ACC112 (cell line): Measurements from ENCODE around the gene BAIAP2.
A peak's percentile ranks its signal among the peaks of the same experiment; 100 is the strongest.

Experiments used
- H2AFZ ChIP-seq: fragments of 200-600 bp; sonication (generic); one replicate; pipeline ENCODE4 v1.6.0; 2017; ENCODE audit warnings: antibody characterized with exemption, low read length; ENCODE audit not compliant: unreplicated experiment
- H3K27ac ChIP-seq: fragments of 200-600 bp; sonication (generic); 2 replicates; pipeline ENCODE4 v1.5.1; 2014; ENCODE audit warnings: low read depth, mild to moderate bottlenecking, antibody characterized with exemption, low read length, moderate library complexity
- H3K27me3 ChIP-seq: fragments of 200-600 bp; sonication (generic); 2 replicates; pipeline ENCODE4 v1.6.1; 2014; ENCODE audit warnings: mild to moderate bottlenecking, antibody characterized with exemption, low read length, moderate library complexity, mixed read lengths; ENCODE audit not compliant: insufficient read depth
- H3K36me3 ChIP-seq: fragments of 200-600 bp; sonication (generic); 2 replicates; pipeline ENCODE4 v1.6.1; 2016; ENCODE audit warnings: mild to moderate bottlenecking, antibody characterized with exemption, low read length, moderate library complexity, mixed read lengths; ENCODE audit not compliant: insufficient read depth
- H3K4me1 ChIP-seq: fragments of 200-600 bp; sonication (generic); one replicate; pipeline ENCODE4 v1.6.1; 2016; ENCODE audit warnings: low read length, mixed read lengths; ENCODE audit not compliant: insufficient read depth, unreplicated experiment, control insufficient read depth
- H3K4me3 ChIP-seq: fragments of 200-600 bp; sonication (generic); 2 replicates; pipeline ENCODE4 v1.5.1; 2014; ENCODE audit warnings: mild to moderate bottlenecking, low read depth, low read length
- H3K79me2 ChIP-seq: fragments of 200-600 bp; sonication (generic); one replicate; pipeline ENCODE4 v1.6.0; 2016; ENCODE audit warnings: low read length; ENCODE audit not compliant: control insufficient read depth, unreplicated experiment, insufficient read depth

BAIAP2 gene

GRCh38 chr17:81057777-81058176 lies 22.8 kb downstream of the BAIAP2 start:
- no peak overlapping the region for H2AFZ ChIP-seq
- H3K79me2 ChIP-seq, result no peaks in the 10 kb centered on the region
- no peak overlapping the region for H3K4me3 ChIP-seq
- no peaks in the 10 kb centered on the region for H3K36me3 ChIP-seq
- peaks cover 10% of the 10 kb centered on the region for H3K4me1 ChIP-seq
- H3K27me3 ChIP-seq, result no peaks in the 10 kb centered on the region
- peak overlapping the region; percentile 46; the same call in 1 of the 2 replicates for H3K27ac ChIP-seq

GRCh38 chr17:81058263-81058871 lies 23.4 kb downstream of the BAIAP2 start:
- Histone ChIP-seq H3K4me1 (peaks cover 10% of the 10 kb centered on the region), H3K36me3 (no peaks in the 10 kb centered on the region), H3K79me2 (no peaks in the 10 kb centered on the region), H3K27me3 (no peaks in the 10 kb centered on the region), H3K27ac (no peak overlapping the region), H3K4me3 (no peak overlapping the region), H2AFZ (no peak overlapping the region)

GRCh38 chr17:81059026-81059425 lies 24.1 kb downstream of the BAIAP2 start:
- Histone ChIP-seq H3K4me3 (no peak overlapping the region), H3K4me1 (peaks cover 11% of the 10 kb centered on the region), H3K36me3 (no peaks in the 10 kb centered on the region), H3K27me3 (no peaks in the 10 kb centered on the region), H3K79me2 (no peaks in the 10 kb centered on the region), H3K27ac (no peak overlapping the region), H2AFZ (no peak overlapping the region)

GRCh38 chr17:81060416-81060815 lies 25.5 kb downstream of the BAIAP2 start:
- Histone ChIP-seq H3K27ac (no peak overlapping the region), H3K36me3 (no peaks in the 10 kb centered on the region), H3K27me3 (no peaks in the 10 kb centered on the region), H3K4me1 (peaks cover 25% of the 10 kb centered on the region), H2AFZ (no peak overlapping the region), H3K4me3 (no peak overlapping the region), H3K79me2 (no peaks in the 10 kb centered on the region)

- Histone ChIP-seq H2AFZ (no peak overlapping the region), H3K27ac (no peak overlapping the region), H3K36me3 (no peaks in the 10 kb centered on the region), H3K79me2 (no peaks in the 10 kb centered on the region), H3K4me1 (peaks cover 25% of the 10 kb centered on the region), H3K27me3 (no peaks in the 10 kb centered on the region), H3K4me3 (no peak overlapping the region)
These were observed 26.2 kb downstream of the BAIAP2 start for GRCh38 chr17:81061027-81061735.

GRCh38 chr17:81062014-81062780 lies 27.2 kb downstream of the BAIAP2 start:
- Histone ChIP-seq H3K4me3 (no peak overlapping the region), H3K79me2 (no peaks in the 10 kb centered on the region), H3K36me3 (no peaks in the 10 kb centered on the region), H2AFZ (no peak overlapping the region), H3K4me1 (peaks cover 21% of the 10 kb centered on the region), H3K27me3 (no peaks in the 10 kb centered on the region), H3K27ac (no peak overlapping the region)

- H3K4me3 ChIP-seq, result no peak overlapping the region
- no peak overlapping the region for H3K27ac ChIP-seq
- no peaks in the 10 kb centered on the region for H3K27me3 ChIP-seq
- no peak overlapping the region for H2AFZ ChIP-seq
- no peaks in the 10 kb centered on the region for H3K36me3 ChIP-seq
- H3K79me2 ChIP-seq, result no peaks in the 10 kb centered on the region
- peaks cover 15% of the 10 kb centered on the region for H3K4me1 ChIP-seq
These were observed 28.4 kb downstream of the BAIAP2 start for GRCh38 chr17:81063106-81064093.

- no peaks in the 10 kb centered on the region for H3K36me3 ChIP-seq
- H2AFZ ChIP-seq, result no peak overlapping the region
- no peaks in the 10 kb centered on the region for H3K79me2 ChIP-seq
- peaks cover 15% of the 10 kb centered on the region for H3K4me1 ChIP-seq
- H3K27me3 ChIP-seq, result no peaks in the 10 kb centered on the region
- no peak overlapping the region for H3K4me3 ChIP-seq
- peak overlapping the region; percentile 36; the same call in 1 of the 2 replicates for H3K27ac ChIP-seq
These were observed 29.9 kb downstream of the BAIAP2 start for GRCh38 chr17:81064678-81065475.

GRCh38 chr17:81065500-81065899 lies 30.5 kb downstream of the BAIAP2 start:
- Histone ChIP-seq H3K79me2 (no peaks in the 10 kb centered on the region), H3K27ac (no peak overlapping the region)

More at GRCh38 chr17:81065500-81065899, 30.5 kb downstream of the BAIAP2 start:
- Histone ChIP-seq H3K4me3 (no peak overlapping the region), H3K36me3 (no peaks in the 10 kb centered on the region), H3K27me3 (no peaks in the 10 kb centered on the region), H2AFZ (no peak overlapping the region), H3K4me1 (peaks cover 15% of the 10 kb centered on the region)
